GM23248 (cell line): Measurements from ENCODE around the gene GINM1.

Source experiments
- EZH2 ChIP-seq: fragments of 200-600 bp; sonication (generic); IDR thresholded peaks from 2 replicates; pipeline ENCODE4 v1.6.1; 2018; ENCODE audit warnings: antibody characterized with exemption, mild to moderate bottlenecking; ENCODE audit not compliant: insufficient read depth, poor library complexity, severe bottlenecking
- EZH2phosphoT487 ChIP-seq: fragments of 200-600 bp; sonication (generic); IDR thresholded peaks from 2 replicates; pipeline ENCODE4 v1.6.1; 2018; ENCODE audit warnings: antibody characterized with exemption, moderate library complexity, mild to moderate bottlenecking, low read depth; ENCODE audit not compliant: insufficient read depth

DNA sequence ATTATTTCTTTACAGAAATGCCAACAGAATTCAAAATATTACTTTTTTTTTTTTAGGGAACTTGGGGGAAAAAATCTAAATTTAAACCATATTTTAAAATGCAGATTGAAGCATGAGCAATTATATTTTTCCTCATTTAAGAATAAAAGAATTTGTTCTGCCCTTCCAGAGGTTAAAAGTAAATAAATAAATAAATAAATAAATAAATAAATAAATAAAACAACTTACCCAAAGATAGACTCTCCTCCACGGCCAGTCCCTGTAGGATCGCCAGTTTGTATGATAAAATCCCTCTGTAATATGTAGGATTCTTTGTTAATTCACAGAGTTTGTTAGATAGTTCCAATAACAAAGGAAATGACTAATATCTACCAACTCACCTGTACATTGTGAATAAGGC lies 25.0 kb upstream of the GINM1 start:
- TF ChIP-seq EZH2 (no peak), EZH2phosphoT487 (no peak)
